ENCODE data around the gene HDGFL2. TPM values are rescaled to one million over a fixed set of nuclear protein-coding genes. Genes with fewer than 3 reads are reported as not detected.

The HDGFL2 gene
- polyA plus RNA-seq, 3 donors, result 7.0 to 13.2 (median 10.5) TPM

GRCh38 chr19:4495471-4495870 lies 23.4 kb downstream of the HDGFL2 start:
- no peaks in the 10 kb centered on the region for H4K20me1 ChIP-seq (ENCODE audit: insufficient read depth, low read length)
- H3K27me3 ChIP-seq (ENCODE audit: control insufficient read depth in 2 of 2, insufficient read depth in 2 of 2, low read length in 2 of 2), result no peaks in the 10 kb centered on the region
- intact Hi-C loops (cut with micrococcal nuclease), result no loop called here
- no peak overlapping the region for H3K4me3 ChIP-seq (replicated peaks in 1 of 3; ENCODE audit: low read depth in 2 of 3, low read length in 3 of 3)
- no peak for TF ChIP-seq CTCF (IDR thresholded peaks at IDR 0.05)
- H3K4me1 ChIP-seq (ENCODE audit: control insufficient read depth in 1 of 2, insufficient read depth in 2 of 2, low read length in 2 of 2), result no peaks in the 10 kb centered on the region
- H3K79me2 ChIP-seq (ENCODE audit: insufficient read depth, low read length), result no peaks in the 10 kb centered on the region
- Mint-ChIP-seq H3K27ac (peak overlapping the region in 3 of 7 donors; percentile 3 to 48 (median 30)), H3K9me3 (no peaks in the 10 kb centered on the region), H3K4me3 (no peak overlapping the region), H3K36me3 (peaks cover 9 to 44% of the 10 kb centered on the region in 2 donors), H3K27me3 (ENCODE audit: low read depth in 3 of 3) (no peaks in the 10 kb centered on the region), H3K4me1 (no peaks in the 10 kb centered on the region)
- no peak for DNase-seq
- no peaks in the 10 kb centered on the region for H3K9me3 ChIP-seq (replicated peaks in 1 of 2; ENCODE audit: control insufficient read depth in 1 of 2, insufficient read depth in 1 of 2, low read length in 2 of 2)
- H3K9ac ChIP-seq (ENCODE audit: insufficient read depth, low read length, poor library complexity, severe bottlenecking), result no peak overlapping the region
- 95% methylated on average over 9 of the region's 12 CpGs for WGBS (ENCODE audit: insufficient coverage)
- no peak overlapping the region for H3K4me2 ChIP-seq (replicated peaks; ENCODE audit: extremely low read depth, low read length, poor library complexity, severe bottlenecking)
- peaks cover 70 to 80% of the 10 kb centered on the region in 2 donors for H3K36me3 ChIP-seq (replicated peaks in 1 of 2; ENCODE audit: control insufficient read depth in 1 of 2, insufficient read depth in 2 of 2, low read length in 2 of 2)
- no peak overlapping the region for H2AFZ ChIP-seq (ENCODE audit: insufficient read depth, low read depth, low read length, poor library complexity, severe bottlenecking)
- no peak overlapping the region for H3K27ac ChIP-seq (ENCODE audit: low read depth in 1 of 2, low read length in 2 of 2)

- 89% methylated on average over 14 of the region's 18 CpGs for WGBS (ENCODE audit: insufficient coverage)
- no peak overlapping the region for H3K4me3 Mint-ChIP-seq
These were observed 24.2 kb downstream of the HDGFL2 start for GRCh38 chr19:4496304-4496703.

More at GRCh38 chr19:4496304-4496703, 24.2 kb downstream of the HDGFL2 start:
- no peaks in the 10 kb centered on the region for H3K9me3 Mint-ChIP-seq
- H3K9me3 ChIP-seq (replicated peaks in 1 of 2; ENCODE audit: control insufficient read depth in 1 of 2, insufficient read depth in 1 of 2, low read length in 2 of 2), result no peaks in the 10 kb centered on the region
- H4K20me1 ChIP-seq (ENCODE audit: insufficient read depth, low read length), result no peaks in the 10 kb centered on the region
- no peak overlapping the region for H3K4me2 ChIP-seq (replicated peaks; ENCODE audit: extremely low read depth, low read length, poor library complexity, severe bottlenecking)
- no peak overlapping the region for H3K27ac ChIP-seq (ENCODE audit: low read depth in 1 of 2, low read length in 2 of 2)
- DNase-seq, result no peak
- H3K27ac Mint-ChIP-seq, result no peak overlapping the region
- no peak overlapping the region for H3K4me3 ChIP-seq (replicated peaks in 1 of 3; ENCODE audit: low read depth in 2 of 3, low read length in 3 of 3)
- peaks cover 75 to 87% of the 10 kb centered on the region in 2 donors for H3K36me3 ChIP-seq (replicated peaks in 1 of 2; ENCODE audit: control insufficient read depth in 1 of 2, insufficient read depth in 2 of 2, low read length in 2 of 2)
- H2AFZ ChIP-seq (ENCODE audit: insufficient read depth, low read depth, low read length, poor library complexity, severe bottlenecking), result no peak overlapping the region
- no peaks in the 10 kb centered on the region for H3K4me1 Mint-ChIP-seq
- H3K4me1 ChIP-seq (ENCODE audit: control insufficient read depth in 1 of 2, insufficient read depth in 2 of 2, low read length in 2 of 2), result no peaks in the 10 kb centered on the region
- H3K9ac ChIP-seq (ENCODE audit: insufficient read depth, low read length, poor library complexity, severe bottlenecking), result no peak overlapping the region
- no peaks in the 10 kb centered on the region for H3K27me3 Mint-ChIP-seq (ENCODE audit: low read depth in 3 of 3)
- no peaks in the 10 kb centered on the region for H3K27me3 ChIP-seq (ENCODE audit: control insufficient read depth in 2 of 2, insufficient read depth in 2 of 2, low read length in 2 of 2)
- intact Hi-C loops (cut with micrococcal nuclease), result no loop called here
- TF ChIP-seq CTCF (IDR thresholded peaks at IDR 0.05), result no peak
- H3K79me2 ChIP-seq (ENCODE audit: insufficient read depth, low read length), result no peaks in the 10 kb centered on the region
- peaks cover 18 to 45% of the 10 kb centered on the region in 2 donors for H3K36me3 Mint-ChIP-seq

Measured in CD14-positive monocyte (primary cell).